ENCODE measurements around the gene UBAP1.

- no peak for TF ChIP-seq SUZ12 (IDR thresholded peaks at IDR 0.05)
- no peak for TF ChIP-seq FOXM1 (IDR thresholded peaks at IDR 0.05; ENCODE audit: borderline replicate concordance)
- no peak for TF ChIP-seq ARNT (IDR thresholded peaks at IDR 0.05)
- TF ChIP-seq ELF4 (IDR thresholded peaks at IDR 0.05) = no peak
Observed at GRCh38 chr9:34157898-34158297, 20.9 kb upstream of the UBAP1 start.

Measured in HEK293T (cell line).